HG02678 (cell line): ENCODE data around the gene UNC93A.
"Not testable (repeated sequence)": the region's sequence is repeated elsewhere in the genome, so short reads cannot be mapped to it uniquely, and the experiment has no call there.

ENCODE experiments used
- ATAC-seq: cut with Tn5 transposase; IDR thresholded peaks from one replicate; pipeline ENCODE4 v1.9.1; 2021; ENCODE audit warnings: mild to moderate bottlenecking, moderate library complexity; ENCODE audit not compliant: unreplicated experiment

The UNC93A gene

GRCh38 chr6:167290786-167291622, at the start of gene UNC93A:
Gene UNC93A (plus strand): TSS chr6:167291315. CDS start chr6:167291490, 175 bp downstream.
- ATAC-seq, result no peak

DNA sequence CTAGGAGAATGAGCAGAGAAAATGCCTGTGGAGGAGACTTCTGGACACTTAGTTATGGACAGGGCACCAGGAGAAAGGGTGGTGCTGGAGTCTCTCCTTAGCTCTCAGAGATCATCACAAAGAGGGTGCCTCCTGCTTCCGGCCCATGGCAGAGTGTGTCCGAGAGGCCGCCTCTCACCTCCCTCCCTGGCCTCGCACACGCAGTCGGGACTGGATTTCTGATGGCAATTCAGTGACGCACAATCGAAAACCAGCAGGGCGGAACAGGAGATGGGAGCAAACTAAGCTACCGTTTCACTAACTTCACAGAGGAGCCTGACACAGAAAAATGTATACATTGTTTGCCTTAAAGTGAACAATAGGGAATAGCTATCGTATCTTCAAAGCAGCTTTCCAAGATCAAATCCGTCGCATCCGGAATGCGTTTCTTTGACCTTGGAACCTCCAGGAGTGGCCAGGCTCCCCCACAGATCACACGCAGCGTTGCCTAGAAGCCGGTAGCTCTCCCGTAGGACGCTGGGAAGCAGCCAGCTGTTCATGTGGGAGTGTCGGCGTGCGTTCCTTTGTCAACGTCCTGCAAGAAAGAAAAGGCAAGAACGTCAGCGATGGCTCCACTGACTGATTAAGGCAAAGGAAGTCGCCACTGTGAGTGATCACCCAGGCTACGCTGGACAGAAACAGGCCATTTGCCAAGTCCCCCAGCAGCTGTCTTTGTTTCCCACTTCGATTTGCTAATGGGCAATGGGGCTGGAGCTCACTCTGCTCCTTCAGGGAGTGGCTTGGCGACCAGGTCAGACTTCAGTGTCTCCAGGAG, 49.6 kb upstream of the UNC93A start:
- not testable (repeated sequence) for ATAC-seq

- not testable (repeated sequence) for ATAC-seq
Measured at GRCh38 chr6:167242135-167242506, 49.0 kb upstream of the UNC93A start.

- not testable (repeated sequence) for ATAC-seq
Measured at GRCh38 chr6:167242511-167243051, 48.5 kb upstream of the UNC93A start.

- no peak for ATAC-seq
Measured at GRCh38 chr6:167244064-167244960, 46.8 kb upstream of the UNC93A start.

DNA sequence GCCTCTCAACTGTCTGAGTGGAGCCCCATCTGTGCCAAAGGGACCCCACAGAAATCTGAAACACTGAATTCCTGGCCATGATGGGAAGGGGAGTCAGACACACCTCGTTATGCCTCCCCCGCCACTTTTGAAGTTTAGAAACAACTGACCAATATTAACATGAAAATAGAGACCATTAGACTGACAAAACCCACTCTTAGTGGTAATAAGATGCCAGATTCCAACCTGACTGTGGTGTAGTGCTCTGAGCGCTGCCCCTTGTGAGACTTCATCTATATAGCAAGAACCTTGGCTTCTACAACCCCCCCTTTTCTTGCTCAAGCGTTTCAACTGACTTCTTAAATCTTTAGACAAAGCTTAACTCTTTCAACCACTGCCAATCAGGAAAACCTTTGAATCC, 46.1 kb upstream of the UNC93A start:
- ATAC-seq, result no peak

GRCh38 chr6:167245591-167245990, 45.5 kb upstream of the UNC93A start:
- no peak for ATAC-seq

- no peak for ATAC-seq
Measured at GRCh38 chr6:167247814-167248595, 43.1 kb upstream of the UNC93A start.

GRCh38 chr6:167248878-167249455, 42.1 kb upstream of the UNC93A start:
- ATAC-seq, result not testable (repeated sequence)

DNA sequence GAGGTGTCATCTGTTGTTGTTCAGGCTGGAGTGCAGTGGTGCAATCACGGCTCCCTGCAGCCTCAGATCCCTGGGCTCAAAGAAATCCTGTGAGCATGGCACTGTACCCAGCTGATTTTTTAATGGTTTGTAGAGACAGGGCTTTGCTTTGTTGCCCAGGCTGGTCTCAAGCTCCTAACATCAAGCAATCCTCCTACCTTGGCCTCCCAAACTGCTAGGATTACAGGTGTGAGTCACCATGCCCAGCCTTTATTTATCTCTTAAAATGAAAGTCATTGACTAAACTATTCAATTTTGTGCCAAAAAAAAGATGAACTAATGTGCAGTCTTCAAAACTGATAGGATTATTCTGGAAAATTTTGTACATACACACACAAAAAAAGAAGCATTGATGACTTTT, 38.8 kb upstream of the UNC93A start:
- ATAC-seq, result no peak

- no peak for ATAC-seq
Measured at GRCh38 chr6:167255918-167256553, 35.1 kb upstream of the UNC93A start.

- no peak for ATAC-seq
Measured at GRCh38 chr6:167258646-167259045, 32.5 kb upstream of the UNC93A start.

- not testable (repeated sequence) for ATAC-seq
Measured at GRCh38 chr6:167266057-167266829, 24.9 kb upstream of the UNC93A start.

GRCh38 chr6:167266830-167267555, 24.1 kb upstream of the UNC93A start:
- no peak for ATAC-seq

- ATAC-seq, result not testable (repeated sequence)
Measured at GRCh38 chr6:167267556-167267898, 23.6 kb upstream of the UNC93A start.

DNA sequence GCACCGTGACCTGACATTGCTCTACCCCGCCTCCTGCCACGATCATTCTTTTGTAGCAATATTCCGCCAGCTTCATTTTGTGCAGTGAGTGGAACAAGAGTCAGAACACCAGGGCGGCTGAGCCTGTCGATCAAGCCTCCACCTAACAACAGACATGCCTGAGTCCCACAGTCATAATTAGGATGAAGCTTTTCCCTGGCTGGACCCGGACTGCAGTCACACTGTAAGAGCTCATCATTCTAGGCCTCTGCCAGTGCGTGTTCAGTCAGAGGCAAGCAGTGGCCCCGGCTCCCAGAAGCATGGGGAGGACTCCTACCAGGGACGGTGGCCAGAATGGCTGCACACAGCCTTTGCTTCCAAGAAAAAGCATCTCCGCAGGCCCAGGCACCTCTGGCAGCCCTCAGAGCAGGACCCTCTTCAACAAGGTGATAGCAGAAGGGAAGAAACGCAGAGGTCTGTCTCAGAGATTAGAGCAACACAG, 23.2 kb upstream of the UNC93A start:
- no peak for ATAC-seq

DNA sequence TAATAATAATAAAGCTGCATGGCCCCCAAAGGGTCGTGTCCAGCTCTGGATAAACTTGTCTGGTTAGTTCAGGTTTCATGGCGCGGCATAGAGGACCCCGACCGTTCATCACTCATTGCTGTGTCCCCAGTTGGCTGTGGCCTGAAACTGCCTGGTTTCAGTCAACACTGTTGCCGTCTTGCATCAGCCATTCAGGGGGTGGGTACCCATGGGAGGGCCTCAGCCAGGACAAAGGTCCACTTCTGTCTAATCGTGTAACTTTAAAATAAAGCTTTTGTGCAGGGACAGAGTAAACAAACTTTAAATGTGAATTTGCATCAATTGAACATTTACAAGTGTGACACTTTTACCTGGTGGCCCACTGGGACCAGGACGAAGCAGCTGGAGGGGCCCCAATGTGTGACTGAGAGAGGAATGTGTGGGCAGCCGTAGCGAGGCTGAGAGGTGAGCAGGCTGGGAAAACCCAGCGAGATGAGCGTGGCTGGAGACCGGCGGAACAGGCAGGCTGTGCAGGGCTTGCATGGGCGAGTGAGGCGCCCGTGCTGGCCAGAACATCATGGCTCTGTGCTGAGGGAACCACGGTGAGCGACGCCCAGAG, 22.3 kb upstream of the UNC93A start:
- no peak for ATAC-seq
